Vagina (tissue), 2 donors: ENCODE measurements around the gene SNX33. TPM values are rescaled to one million over a fixed set of nuclear protein-coding genes. Genes with fewer than 3 reads are reported as not detected.

Experiments used
- DNase-seq, 2 donors: peaks; one replicate each; pipeline ENCODE4 v3.0.0-alpha.2; 2017; ENCODE audit errors: extremely low spot score in 2 of 2
- H3K27ac ChIP-seq: fragments of 200-600 bp; sonication (generic); one replicate; pipeline ENCODE4 v1.5.1; 2019
- H3K27me3 ChIP-seq: fragments of 200-600 bp; sonication (generic); one replicate; pipeline ENCODE4 v1.5.1; 2019
- H3K36me3 ChIP-seq, 2 donors: fragments of 200-600 bp; sonication (generic); one replicate each; pipeline ENCODE4 v1.5.1; 2017 to 2019
- H3K4me1 ChIP-seq: fragments of 200-600 bp; sonication (generic); one replicate; pipeline ENCODE4 v1.5.1; 2019
- H3K4me3 ChIP-seq, 2 donors: fragments of 200-600 bp; sonication (generic); 1 replicate in 1 of 2; 2 replicates in 1 of 2; pipeline ENCODE4 v1.5.1; 2016 to 2019
- H3K9me3 ChIP-seq: fragments of 200-600 bp; sonication (generic); one replicate; pipeline ENCODE4 v1.5.1; 2019
- CTCF ChIP-seq, 3 experiments: fragments of 450-650 bp in 2 of 3; fragments of 200-600 bp in 1 of 3; sonication (generic) in 1 of 3; IDR thresholded peaks; one replicate each; pipeline ENCODE4 v1.5.1; 2017 to 2019; ENCODE audit warnings: antibody characterized with exemption in 3 of 3, mild to moderate bottlenecking in 2 of 3, moderate library complexity in 2 of 3
- POLR2A ChIP-seq, 2 donors: fragments of 450-650 bp; IDR thresholded peaks; one replicate each; pipeline ENCODE4 v1.6.1; 2017; ENCODE audit warnings: antibody characterized with exemption in 2 of 2, mild to moderate bottlenecking in 2 of 2, moderate library complexity in 2 of 2
- POLR2AphosphoS5 ChIP-seq, 2 donors: sonication (generic); formaldehyde crosslinking; IDR thresholded peaks; one replicate each; pipeline ENCODE4 v1.9.0; 2017; ENCODE audit warnings: antibody characterized with exemption in 2 of 2, mild to moderate bottlenecking in 2 of 2, low read depth in 1 of 2; ENCODE audit not compliant: insufficient read depth in 1 of 2
- intact Hi-C: fragments of 100-400 bp; cut with DNase I; formaldehyde crosslinking; loops from one replicate; pipeline ENCODE4 v1.15.1; 2023
- total RNA-seq: library from RNA; depleted of rRNA; stranded (reverse); fragments of >200 nt; gene quantifications from one replicate; pipeline ENCODE4 v1.2.3, GENCODE V29; 2016

The SNX33 gene
- total RNA-seq, 1 donor from 2014 or later: 23.6 TPM

DNA sequence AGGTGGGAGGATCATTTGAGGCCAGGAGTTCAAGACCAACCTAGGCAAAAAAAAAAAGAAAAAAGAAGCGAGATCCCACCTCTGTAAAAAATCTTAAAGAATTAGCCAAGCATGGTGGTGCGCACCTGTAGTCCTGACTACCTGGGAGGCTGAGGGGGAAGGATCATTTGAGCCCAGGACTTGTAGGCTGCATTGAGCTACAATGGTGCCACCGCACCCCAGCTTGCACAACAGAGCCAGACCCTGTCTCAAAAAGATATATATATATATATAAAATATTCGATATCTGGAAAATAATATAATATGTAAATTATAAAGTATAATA is 6.6 kb upstream of the SNX33 start:
- Histone ChIP-seq H3K4me3 (no peak overlapping the region), H3K27ac (no peak overlapping the region), H3K9me3 (no peaks in the 10 kb centered on the region), H3K36me3 (no peaks in the 10 kb centered on the region), H3K4me1 (peaks cover 49% of the 10 kb centered on the region), H3K27me3 (no peaks in the 10 kb centered on the region)
- no peak for DNase-seq
- intact Hi-C loops: no loop called here
- no peak for TF ChIP-seq POLR2A (IDR thresholded peaks at IDR 0.05)
- TF ChIP-seq CTCF (IDR thresholded peaks at IDR 0.05): no peak
- no peak for TF ChIP-seq POLR2AphosphoS5 (IDR thresholded peaks at IDR 0.05; ENCODE audit: insufficient read depth in 1 of 2, low read depth in 1 of 2)

- no peaks in the 10 kb centered on the region for H3K36me3 ChIP-seq
- no peak for TF ChIP-seq CTCF (IDR thresholded peaks at IDR 0.05)
- TF ChIP-seq POLR2A (IDR thresholded peaks at IDR 0.05): no peak
- TF ChIP-seq POLR2AphosphoS5 (IDR thresholded peaks at IDR 0.05; ENCODE audit: insufficient read depth in 1 of 2, low read depth in 1 of 2): no peak
- no peak overlapping the region for H3K27ac ChIP-seq
- no peak overlapping the region for H3K4me3 ChIP-seq
- intact Hi-C loops: no loop called here
- H3K9me3 ChIP-seq: no peaks in the 10 kb centered on the region
- DNase-seq: no peak
- no peaks in the 10 kb centered on the region for H3K27me3 ChIP-seq
- peaks cover 49% of the 10 kb centered on the region for H3K4me1 ChIP-seq
Observed at GRCh38 chr15:75641603-75642002, 6.1 kb upstream of the SNX33 start.

DNA sequence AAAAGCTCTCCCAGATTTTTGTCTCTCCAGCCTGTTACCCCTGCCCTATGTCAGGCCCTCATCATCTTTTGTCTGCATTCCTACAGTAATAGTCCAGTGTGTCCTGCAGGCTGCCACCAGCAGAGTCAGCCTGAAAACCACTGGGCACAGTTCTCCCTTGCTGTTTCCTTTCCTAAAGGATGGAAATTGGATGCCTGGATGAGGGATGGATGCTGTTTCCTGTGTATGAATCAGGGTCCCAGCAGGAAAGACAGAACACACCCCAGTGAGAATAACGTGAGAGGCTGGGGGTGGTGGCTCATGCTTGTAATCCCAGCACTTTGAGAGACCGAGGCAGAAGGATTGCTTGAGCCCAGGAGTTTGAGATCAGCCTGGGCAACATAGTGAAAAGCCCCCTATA is 3.3 kb upstream of the SNX33 start:
- no peak overlapping the region for H3K27ac ChIP-seq
- TF ChIP-seq POLR2AphosphoS5 (IDR thresholded peaks at IDR 0.05; ENCODE audit: insufficient read depth in 1 of 2, low read depth in 1 of 2) (no peak), CTCF (IDR thresholded peaks at IDR 0.05) (no peak)
- H3K36me3 ChIP-seq: no peaks in the 10 kb centered on the region
- H3K4me3 ChIP-seq: no peak overlapping the region
- no peaks in the 10 kb centered on the region for H3K9me3 ChIP-seq
- no peaks in the 10 kb centered on the region for H3K27me3 ChIP-seq
- peaks cover 35% of the 10 kb centered on the region for H3K4me1 ChIP-seq
- no peak for DNase-seq
- intact Hi-C loops: no loop called here

- Histone ChIP-seq H3K36me3 (peaks cover 0 to 7% of the 10 kb centered on the region in 2 donors), H3K9me3 (no peaks in the 10 kb centered on the region), H3K27ac (peak overlapping the region; percentile 93), H3K4me3 (peak overlapping the region; percentile 67 to 70), H3K4me1 (peaks cover 46% of the 10 kb centered on the region), H3K27me3 (no peaks in the 10 kb centered on the region)
- intact Hi-C loops: no loop called here
- no peak for DNase-seq
- TF ChIP-seq POLR2A (IDR thresholded peaks at IDR 0.05) (no peak), POLR2AphosphoS5 (IDR thresholded peaks at IDR 0.05; ENCODE audit: insufficient read depth in 1 of 2, low read depth in 1 of 2) (no peak), CTCF (IDR thresholded peaks at IDR 0.05) (no peak)
Observed at GRCh38 chr15:75646112-75646943, 1.4 kb upstream of the SNX33 start.

GRCh38 chr15:75646944-75647364 is 758 bp upstream of the SNX33 start:
- no peaks in the 10 kb centered on the region for H3K9me3 ChIP-seq
- H3K36me3 ChIP-seq: peaks cover 0 to 7% of the 10 kb centered on the region in 2 donors
- TF ChIP-seq POLR2AphosphoS5 (IDR thresholded peaks at IDR 0.05; ENCODE audit: insufficient read depth in 1 of 2, low read depth in 1 of 2) (peak in 1 of 2 donors; percentile 72), CTCF (IDR thresholded peaks at IDR 0.05) (no peak), POLR2A (IDR thresholded peaks at IDR 0.05) (no peak)
- H3K27me3 ChIP-seq: no peaks in the 10 kb centered on the region
- peak overlapping the region; percentile 93 for H3K27ac ChIP-seq
- peaks cover 51% of the 10 kb centered on the region for H3K4me1 ChIP-seq
- intact Hi-C loops: no loop called here
- peak in 1 of 2 donors; percentile 90 for DNase-seq
- peak overlapping the region; percentile 67 to 70 for H3K4me3 ChIP-seq
